Stimulated activated CD4-positive, alpha-beta T cell treated with anti-CD3 and anti-CD28 coated beads, TNF-alpha, amount 100 ng/mL, for 48 hours (primary cell): Measurements from ENCODE around the gene RELT.

Source experiments
- DNase-seq, 3 donors: peaks; one replicate each; pipeline ENCODE4 v3.0.0-alpha.2; 2020; ENCODE audit warnings: low read depth in 3 of 3

Gene RELT

DNA sequence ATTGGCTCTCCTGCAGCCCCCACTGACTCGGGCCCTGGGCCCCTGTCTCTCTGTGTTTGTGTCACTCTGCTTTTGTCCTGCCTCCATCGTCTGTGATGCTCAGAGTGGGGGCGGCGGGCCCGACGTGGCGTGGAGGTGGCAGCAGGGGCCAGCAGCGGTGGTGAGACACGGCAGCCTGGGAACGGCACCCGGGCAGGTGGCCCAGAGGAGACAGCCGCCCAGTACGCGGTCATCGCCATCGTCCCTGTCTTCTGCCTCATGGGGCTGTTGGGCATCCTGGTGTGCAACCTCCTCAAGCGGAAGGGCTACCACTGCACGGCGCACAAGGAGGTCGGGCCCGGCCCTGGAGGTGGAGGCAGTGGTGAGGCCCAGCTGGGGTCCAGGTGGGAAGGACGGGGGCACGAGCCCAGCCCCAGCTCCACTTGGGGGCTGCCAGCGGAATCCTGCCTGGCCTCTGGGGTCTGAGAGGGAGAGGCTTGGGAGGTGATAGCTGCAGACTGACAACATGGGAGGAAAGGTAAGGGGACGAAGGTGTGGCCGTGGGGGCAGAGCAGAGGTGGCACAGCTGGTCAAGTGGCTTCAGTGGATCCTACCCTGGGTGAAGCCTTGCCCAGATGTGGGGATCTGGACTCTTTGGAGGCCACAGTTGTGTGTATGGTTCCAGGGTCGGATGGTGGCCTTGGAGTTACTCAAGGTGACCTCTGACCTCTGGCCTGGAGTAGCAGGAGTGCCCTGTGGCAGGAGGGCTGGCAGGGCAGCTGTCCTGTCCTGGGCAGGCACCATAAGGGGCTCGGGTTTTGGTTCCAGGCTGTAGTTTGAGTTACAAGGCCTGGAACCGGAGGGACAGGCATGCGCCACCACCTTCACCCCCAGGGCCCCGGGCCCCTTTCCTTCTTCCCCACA lies 16.2 kb downstream of the RELT start:
- no peak for DNase-seq

DNA sequence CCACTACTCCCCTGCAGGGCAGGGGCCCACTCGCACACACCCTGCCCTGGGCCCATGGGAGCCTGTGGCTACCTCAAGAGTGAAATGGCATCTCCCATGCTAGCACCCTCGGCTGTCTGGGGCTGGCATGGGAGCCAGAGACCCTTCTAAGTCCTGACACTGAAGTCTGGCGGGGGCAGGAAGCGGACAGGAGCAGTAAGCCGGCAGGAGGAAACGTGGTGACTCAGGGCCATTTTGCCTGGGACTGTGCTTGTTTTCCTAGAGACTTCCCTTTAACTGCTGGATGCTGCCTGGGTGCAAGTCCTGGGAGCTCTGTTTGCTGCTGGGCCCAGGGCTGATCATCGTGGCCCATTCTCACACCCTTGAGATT lies 16.8 kb downstream of the RELT start:
- DNase-seq = no peak

DNA sequence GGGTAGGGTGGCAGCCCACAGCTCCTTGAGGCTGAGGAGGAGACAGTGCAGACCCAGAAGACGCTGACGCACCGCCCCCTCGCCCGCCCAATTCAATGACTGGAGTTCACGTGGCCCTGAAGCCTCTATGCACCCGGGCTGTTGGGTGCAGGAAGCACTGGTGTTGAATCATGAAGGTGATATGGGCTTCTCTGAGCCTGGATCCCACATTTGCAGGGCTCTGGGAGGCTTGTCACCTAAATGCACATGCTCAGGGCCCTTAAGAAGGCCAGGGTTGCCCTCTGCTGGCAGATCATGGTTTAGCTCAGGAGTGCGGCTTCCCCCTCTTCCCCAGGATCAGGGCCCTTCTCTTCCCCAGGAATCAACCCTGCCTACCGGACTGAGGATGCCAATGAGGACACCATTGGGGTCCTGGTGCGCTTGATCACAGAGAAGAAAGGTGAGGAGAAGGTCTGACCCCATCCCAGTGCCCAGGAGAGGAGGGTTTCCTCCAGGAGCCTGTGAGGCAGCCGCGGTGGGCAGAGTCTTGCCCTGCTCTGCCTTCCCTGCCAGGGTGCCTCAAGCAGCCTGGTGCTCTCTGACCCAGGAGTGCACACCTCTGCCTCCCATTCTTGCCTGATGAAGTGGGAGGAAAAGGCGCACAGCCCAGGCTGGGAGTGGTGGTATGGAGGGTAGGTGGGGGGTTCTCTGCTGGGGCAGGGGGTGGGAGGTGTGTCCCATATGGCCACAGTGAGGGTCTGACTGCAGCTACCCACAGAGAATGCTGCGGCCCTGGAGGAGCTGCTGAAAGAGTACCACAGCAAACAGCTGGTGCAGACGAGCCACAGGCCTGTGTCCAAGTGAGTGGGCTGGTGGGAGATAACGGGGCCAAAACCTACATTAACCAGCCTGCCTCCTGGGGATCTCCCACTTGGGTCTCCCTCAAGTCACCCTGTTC lies 17.5 kb downstream of the RELT start:
- DNase-seq = peak; percentile 25 to 43 (median 39)

DNA sequence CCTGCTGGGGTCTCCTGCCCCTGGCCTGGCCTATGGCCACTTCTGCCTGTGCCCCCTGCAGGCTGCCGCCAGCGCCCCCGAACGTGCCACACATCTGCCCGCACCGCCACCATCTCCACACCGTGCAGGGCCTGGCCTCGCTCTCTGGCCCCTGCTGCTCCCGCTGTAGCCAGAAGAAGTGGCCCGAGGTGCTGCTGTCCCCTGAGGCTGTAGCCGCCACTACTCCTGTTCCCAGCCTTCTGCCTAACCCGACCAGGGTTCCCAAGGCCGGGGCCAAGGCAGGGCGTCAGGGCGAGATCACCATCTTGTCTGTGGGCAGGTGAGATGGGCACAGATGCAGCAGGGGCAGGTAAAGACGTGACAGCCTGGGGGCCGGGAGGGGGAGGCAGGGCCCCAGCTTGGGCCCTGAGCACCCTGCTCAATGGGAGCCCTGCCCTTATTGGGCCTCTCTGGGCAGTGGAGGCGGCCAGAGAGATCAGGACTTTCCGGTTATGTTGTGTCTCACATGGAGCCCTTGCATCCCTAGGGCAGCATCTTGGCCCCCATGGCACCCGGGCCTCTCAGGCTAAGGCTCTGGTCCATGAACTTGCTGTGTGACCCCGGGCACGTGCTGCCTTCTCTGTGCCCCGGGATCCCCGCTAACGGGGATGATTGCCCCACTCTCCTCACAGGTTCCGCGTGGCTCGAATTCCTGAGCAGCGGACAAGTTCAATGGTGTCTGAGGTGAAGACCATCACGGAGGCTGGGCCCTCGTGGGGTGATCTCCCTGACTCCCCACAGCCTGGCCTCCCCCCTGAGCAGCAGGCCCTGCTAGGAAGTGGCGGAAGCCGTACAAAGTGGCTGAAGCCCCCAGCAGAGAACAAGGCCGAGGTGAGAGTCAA lies 18.5 kb downstream of the RELT start:
- no peak for DNase-seq

DNA sequence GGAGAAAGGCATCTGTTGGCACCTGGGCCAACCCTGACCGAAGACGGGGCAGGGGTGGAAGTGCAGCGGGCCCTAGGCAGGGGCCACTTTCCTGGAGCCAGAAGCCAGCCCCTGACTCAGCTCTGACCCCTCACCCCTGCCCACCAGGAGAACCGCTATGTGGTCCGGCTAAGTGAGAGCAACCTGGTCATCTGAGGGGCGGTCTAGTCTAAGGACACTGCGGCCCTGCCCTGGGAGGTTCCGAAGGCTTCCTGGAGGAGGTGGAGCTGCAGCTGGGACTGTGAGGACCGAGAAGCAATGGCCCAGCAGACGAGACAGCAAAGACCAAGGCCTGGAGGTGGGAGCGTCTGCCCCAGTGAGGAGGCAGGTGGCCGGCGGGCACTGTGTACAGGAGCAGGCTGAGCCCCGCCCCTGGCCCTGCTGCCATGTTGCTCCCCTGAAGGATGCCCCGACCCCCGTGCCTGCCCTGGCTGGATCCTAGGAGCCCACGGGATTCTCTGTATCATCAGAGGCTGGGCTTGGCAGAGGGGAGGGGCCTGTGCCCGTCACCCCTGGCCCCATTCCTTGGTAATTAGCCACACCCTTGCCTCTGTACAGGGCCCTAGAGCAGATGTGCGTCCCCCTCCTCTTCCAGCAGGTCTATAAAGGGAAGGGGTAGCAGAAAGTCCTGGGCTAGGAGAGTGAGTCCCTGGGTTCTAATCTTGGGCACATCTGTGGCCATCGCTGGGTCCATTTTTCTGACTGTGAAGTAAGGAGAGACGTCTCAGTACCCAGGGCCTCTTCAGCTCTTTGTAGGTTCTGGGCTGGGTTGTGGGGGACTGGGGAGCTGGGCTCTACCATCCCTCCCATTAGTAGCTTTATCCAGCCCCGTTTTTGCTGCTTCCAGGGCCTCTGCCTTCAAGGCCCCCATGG lies 19.4 kb downstream of the RELT start:
- DNase-seq = no peak

DNA sequence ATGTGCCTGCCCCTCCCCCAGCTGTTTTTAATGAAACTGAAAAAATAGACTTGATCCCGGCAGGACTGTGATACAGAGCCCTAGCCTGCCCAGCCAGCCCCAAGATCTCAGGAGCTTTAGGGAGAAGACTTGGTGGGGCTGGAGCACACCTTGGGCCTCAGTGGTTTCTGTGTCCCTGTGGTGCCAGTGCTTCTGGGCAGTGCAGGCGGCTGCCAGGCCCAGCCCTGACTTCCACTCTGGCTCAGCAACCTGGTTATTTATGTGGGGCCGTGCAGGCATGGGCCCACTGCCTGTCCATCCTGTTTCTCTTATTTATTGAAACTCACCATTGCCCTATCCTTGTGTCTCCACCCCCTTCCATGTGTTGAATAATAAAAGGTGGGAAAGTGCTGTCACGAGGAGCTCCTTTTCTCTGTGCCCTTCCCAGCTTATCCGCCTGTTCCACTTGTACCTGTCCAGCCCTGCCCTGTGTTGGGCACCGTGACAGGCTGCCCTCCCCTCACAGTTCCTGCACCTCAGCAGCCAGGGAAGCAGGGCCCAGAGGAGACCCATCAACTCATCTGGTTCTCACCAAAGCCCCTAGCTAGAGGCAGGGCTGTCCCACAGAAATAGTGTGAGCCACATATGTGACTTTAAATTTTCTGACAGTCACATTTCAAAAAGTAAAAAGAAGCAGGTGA lies 20.2 kb downstream of the RELT start:
- DNase-seq = no peak

DNA sequence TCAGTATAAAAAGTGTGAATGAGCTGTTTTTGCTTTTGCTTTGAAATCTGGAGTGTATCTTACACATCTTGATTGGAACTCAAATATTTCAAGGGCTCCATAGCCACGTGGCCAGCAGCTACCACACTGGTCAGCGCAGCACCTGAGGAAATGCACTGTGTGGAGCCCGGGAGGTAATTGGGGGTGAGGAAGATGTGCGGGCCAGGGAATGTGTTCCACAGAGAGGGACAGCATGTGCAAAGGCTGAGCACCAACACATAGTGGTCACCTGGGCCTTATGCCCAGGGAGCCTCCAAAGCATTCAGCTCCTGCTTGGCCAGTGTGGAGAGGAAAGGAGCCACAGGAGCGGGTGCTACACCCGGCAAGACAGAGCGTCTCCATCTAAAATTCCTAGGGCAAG lies 20.8 kb downstream of the RELT start:
- DNase-seq = no peak

DNA sequence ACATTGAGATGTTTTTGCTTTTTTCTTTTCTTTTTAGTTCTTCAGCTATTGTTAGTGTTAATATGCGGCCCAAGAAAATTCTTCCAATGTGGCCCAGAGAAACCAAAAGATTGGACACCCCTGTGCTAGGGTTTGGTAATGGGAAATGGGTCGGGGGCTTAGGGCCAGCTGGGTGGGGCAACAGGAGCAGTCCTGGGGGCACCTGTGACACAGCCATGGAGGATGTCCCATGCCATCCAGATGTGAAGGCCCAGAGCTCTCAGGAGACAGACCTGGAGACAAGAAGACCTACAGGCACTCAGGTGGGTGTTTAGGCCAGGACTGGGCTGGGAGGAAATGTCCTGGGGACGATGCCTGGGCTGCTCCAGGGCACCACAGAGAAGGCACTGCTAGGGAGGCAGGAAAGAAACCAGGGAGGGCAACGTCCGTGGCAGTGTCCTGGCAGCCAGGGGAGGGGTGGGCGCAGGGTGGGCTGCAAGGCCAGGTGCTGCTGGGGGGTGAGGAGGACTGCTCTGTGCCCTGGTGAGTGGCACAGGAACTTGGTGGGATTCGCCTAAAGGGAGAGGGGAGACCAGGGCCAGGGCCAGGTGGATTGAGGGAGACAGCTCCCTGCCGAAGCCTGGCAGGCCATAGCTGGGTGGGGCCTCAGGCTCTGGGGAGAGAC lies 21.4 kb downstream of the RELT start:
- DNase-seq = no peak

DNA sequence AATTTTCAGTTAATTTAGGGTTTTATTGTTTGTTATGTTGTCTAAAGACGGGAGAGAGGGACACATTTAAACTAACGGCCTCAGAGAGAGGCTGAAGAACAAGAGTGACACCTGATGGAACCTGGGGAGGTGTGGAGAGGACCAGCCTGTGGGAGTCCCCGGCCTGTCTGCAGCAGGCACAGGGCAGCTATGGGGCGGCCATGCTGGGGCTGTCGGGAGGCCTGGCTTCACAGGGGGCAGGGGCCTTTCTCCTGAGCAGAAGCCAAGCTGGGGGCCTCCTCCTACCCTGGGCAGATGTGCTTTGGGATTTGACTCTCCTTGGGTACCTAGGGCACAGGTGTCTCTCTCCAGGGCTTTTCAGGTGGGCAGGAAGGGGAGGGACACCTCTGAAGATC lies 21.9 kb downstream of the RELT start:
- no peak for DNase-seq

DNA sequence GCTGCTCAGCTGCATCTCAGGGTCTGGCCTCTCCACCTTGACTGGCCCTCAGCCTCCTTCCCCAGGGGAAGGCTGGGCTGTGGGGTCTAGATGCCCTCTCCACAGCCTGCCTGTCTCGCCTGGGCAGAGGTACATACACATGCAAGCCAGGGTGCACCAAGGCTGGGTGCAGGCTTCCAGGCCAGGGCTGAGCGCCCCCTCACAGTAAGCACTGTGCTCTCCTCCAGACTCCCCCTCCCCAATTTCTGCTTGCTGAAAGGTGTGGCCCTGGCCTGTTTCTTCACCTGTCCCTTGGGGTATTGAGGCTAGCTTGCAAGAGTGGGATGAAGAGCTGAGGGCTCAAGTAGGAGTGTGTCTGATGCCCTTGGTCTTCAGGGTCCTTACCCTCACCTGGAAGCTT lies 22.5 kb downstream of the RELT start:
- no peak for DNase-seq

DNA sequence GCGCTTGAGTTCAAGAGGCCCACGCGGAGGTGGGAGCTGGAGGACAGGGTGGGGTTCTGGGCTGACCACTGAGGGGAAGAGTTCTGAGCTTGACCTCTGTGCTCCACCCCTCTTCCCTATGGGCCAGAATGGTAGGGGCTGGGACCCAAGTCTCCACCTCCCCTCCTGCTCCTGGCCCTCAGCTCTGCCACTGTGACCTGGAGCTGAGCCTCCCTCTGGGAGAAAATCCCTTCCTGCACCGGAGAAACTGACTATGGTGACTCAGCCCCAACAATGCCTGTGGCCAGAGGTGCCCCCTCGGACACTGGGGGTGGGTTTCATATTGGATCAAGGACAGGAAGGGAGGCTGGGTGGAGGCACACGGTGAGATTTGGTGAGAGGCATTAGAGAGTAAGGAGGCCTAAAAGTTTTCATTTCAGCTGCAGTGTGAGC lies 23.0 kb downstream of the RELT start:
- DNase-seq = no peak

DNA sequence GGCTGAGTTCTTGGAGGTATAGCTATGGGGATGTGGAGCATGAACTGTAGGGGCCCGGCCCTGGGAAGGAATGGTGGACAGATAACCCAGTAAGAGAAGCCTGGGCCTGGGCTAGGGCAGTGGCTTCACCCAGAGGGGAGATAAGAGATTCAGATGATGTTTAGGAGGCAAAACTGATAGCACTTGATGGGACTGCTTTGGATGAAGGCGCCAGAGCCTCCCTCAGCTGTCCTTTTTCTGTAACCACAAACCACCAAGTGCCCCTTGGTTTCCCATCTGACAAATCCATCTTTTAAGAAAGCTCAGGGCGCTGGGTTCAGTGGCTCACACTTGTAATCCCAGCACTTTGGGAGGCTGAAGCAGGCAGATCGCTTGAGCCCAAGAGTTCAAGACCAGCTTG lies 23.4 kb downstream of the RELT start:
- no peak for DNase-seq

DNA sequence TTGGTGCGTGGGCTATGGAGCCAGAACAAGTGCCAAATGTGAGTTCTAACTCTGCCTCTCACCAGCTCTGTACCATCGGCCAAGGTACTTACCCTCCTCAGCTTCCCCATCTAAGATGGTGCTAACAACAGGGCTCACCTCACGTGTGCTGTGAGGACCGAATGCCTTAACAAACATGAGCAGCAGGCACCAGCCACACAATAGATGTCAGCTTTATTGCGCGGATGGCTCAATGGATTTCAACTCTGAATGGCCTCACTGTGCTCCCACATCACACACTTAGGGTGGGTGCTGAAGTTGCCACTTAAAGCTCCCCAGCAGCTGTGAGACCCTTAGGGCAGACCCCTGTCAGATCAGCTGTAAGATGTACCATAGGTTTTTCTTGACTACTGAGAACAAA lies 24.1 kb downstream of the RELT start:
- no peak for DNase-seq

DNA sequence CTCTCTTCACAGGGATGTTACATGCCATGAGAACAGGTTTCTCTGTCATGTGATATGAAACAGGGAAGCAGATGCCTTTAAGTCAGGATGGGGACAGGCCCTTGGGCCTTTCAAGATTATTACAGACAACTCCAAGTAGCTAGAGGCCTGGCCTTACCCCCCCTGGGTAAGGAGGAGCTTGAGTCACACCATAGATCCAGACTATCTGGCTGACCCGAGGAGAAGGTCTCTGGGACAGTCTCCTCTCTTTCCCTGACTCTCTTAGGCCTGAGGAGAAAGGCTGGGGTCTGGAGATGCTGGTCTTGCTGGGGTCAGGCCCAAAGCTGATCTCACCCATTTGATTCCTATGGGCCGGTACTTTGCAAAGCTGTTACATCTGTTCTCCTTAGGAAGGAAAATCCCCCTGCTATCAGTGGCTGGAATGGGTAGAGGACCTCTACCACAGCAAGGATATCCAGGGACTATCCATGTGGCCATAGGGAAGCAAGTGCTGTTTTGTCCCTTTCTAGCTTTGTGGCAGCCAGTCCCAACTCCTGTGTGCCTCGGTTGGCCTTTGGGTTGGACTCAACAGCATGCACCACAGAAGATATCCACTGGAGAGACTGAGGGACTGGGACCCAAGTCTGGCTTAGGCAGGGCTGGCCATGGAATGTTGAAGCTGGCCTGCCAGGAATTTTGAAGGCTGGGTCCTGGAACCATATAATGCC lies 25.2 kb downstream of the RELT start:
- no peak for DNase-seq

DNA sequence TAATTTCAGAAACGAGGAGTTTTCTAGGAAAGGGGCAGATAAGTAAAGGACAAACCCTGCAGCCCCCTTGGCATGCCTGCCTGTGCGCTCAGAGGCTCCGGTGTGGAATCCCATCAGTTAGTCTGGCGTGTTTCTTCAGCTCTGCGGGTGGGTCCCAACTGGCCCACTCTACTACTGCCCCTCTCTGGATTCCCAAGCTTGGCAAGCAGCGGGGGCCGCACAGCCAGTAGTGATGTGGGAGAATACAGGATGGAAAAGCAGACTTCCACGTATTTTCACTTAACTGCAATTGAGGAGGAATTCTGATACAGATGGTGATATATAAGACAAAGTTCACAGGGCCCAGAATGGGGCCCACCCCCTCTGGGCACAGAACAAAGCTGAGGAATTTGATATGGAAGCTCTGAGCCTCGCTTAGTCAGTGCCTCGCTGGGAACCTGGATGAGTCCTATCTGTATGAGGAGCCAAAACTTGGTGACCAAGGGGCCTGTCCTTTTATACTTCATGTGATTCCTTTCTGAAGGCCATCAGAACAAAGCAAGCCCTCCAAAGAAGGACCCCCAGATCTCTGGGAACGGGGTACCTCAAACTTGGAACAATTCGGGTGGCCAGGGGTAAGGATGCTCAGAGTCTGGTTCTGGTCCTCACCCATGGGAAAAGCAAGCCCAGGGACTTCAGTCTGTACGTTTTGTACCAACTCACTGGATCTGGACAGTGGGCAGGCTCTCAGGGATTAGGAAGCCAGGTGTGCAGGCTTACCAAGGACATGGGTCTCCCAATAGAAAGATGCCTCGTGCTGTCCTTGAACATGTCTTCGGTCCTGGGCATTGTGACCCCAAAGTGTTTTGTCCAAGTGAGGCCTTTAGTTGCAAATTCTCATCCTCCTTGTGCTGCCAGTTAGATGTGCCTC lies 26.0 kb downstream of the RELT start:
- DNase-seq = no peak

DNA sequence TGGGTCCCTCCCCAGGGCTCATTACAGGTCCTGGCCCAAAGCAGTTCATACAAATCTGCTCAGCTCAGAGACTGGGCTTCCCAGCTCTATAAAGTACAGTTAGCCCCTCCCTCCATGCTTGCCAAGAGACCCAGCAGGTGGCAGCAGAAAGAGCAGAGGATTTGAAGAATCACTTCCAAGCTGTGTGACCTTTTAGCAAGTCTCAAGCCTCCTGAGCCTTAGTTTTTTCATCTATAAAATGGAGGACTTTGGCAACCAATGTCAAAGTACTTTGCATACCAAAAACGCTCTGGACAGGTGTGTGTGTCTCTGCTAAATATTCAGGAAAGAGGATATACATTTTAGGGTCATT lies 26.6 kb downstream of the RELT start:
- DNase-seq = no peak

DNA sequence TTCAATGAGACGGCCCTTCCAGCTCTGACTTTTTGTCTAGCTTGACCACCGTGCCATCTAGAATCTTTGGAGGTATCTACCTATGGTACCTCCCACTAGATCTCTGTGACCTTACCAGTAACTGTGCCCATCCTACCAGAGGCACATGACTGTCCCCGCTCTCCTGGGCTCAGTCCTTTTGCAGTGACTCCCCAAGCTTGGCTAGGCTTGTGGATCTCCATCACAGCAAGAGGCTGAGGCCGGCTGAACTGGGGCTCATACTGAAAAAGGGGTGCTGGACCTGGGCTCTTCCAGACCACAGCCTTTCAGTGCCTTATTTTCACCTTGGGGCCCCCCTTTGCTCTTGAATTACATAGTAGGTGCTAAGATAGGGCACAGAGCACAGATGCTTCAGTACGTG lies 27.3 kb downstream of the RELT start:
- no peak for DNase-seq

DNA sequence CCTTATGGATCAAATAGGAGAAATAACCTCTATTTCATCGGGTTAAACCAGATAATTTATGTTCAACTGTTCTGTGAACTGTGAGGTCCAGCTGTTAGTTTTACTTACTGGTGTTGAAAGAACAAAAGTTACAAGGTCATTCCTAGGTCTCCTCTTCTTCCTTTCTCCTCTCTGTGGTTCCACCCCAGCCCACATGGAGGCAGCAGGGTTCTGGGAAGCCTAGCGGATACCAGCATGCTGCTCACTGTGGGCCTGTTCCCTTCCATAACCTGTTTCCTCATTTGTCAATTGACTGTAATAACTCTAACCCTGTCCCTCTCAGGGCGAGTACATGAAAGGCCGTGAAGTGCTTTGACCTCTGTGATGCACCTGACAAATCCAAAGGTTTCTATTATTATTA lies 27.8 kb downstream of the RELT start:
- no peak for DNase-seq
